ENCODE measurements around the gene RHOT2. TPM values are rescaled to one million over a fixed set of nuclear protein-coding genes. Genes with fewer than 3 reads are reported as not detected.

The RHOT2 gene
- total and polyA plus RNA-seq, 9 donors: 31.6 to 88.7 (median 66.4) TPM

GRCh38 chr16:670485-671352, 2.8 kb downstream of the RHOT2 start:
- no peak for DNase-seq
- peaks cover 30% of the 10 kb centered on the region for H3K4me1 ChIP-seq (ENCODE audit: control insufficient read depth, insufficient read depth, low read length)
- H3K9me3 ChIP-seq (replicated peaks; ENCODE audit: control insufficient read depth, low read depth, low read length): no peaks in the 10 kb centered on the region
- 90% methylated on average over 46 of the region's 52 CpGs for WGBS (ENCODE audit: insufficient coverage)
- no peak overlapping the region for H3K4me3 ChIP-seq (ENCODE audit: low read length)
- H3K27ac ChIP-seq (ENCODE audit: low read length): no peak overlapping the region
- H3K27me3 ChIP-seq (ENCODE audit: control insufficient read depth, insufficient read depth, low read length): peaks cover 8% of the 10 kb centered on the region
- peaks cover 53% of the 10 kb centered on the region for H3K36me3 ChIP-seq (ENCODE audit: control insufficient read depth, insufficient read depth, low read length)

DNA sequence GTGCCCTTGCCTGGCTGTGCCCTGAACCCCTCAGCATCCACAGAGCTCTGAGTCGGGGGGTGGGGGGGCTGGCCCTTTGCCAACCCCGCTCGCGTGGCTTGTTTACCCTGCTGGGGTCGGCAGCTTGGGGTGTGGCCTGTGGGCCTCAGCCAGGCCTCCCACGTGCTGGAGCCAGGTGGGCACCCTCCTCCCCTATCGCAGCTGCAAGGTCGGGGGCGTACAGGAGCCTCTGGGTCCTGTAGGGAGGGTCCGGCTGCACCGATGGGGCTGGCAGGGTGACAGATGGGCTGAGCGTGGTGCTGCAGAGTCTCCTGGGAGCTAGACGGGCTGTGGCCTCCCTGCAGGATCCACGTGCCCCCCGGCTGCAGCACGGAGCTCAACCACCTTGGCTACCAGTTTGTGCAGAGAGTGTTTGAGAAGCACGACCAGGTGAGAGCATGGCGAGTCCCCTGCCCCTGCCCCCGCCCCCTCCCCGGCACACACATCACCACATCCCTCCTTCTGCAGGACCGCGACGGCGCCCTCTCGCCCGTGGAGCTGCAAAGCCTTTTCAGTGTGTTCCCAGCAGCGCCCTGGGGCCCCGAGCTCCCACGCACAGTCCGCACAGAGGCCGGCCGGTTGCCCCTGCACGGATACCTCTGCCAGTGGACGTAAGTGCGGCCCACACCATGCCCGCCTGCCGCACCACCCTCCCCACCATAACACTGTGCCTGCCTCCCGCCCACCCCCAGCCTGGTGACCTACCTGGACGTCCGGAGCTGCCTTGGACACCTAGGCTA, 3.6 kb downstream of the RHOT2 start:
- Histone ChIP-seq H3K27me3 (ENCODE audit: control insufficient read depth, insufficient read depth, low read length) (peaks cover 12% of the 10 kb centered on the region), H3K4me1 (ENCODE audit: control insufficient read depth, insufficient read depth, low read length) (peaks cover 33% of the 10 kb centered on the region), H3K36me3 (ENCODE audit: control insufficient read depth, insufficient read depth, low read length) (peaks cover 53% of the 10 kb centered on the region), H3K4me3 (ENCODE audit: low read length) (no peak overlapping the region), H3K27ac (ENCODE audit: low read length) (no peak overlapping the region), H3K9me3 (replicated peaks; ENCODE audit: control insufficient read depth, low read depth, low read length) (no peaks in the 10 kb centered on the region)
- DNase-seq: no peak
- whole genome bisulfite sequencing (ENCODE audit: insufficient coverage): 83% methylated on average over 34 of the region's 40 CpGs

- Histone ChIP-seq H3K4me1 (ENCODE audit: control insufficient read depth, insufficient read depth, low read length) (peaks cover 31% of the 10 kb centered on the region), H3K36me3 (ENCODE audit: control insufficient read depth, insufficient read depth, low read length) (peaks cover 53% of the 10 kb centered on the region), H3K27me3 (ENCODE audit: control insufficient read depth, insufficient read depth, low read length) (peaks cover 20% of the 10 kb centered on the region), H3K4me3 (ENCODE audit: low read length) (no peak overlapping the region), H3K27ac (ENCODE audit: low read length) (no peak overlapping the region), H3K9me3 (replicated peaks; ENCODE audit: control insufficient read depth, low read depth, low read length) (no peaks in the 10 kb centered on the region)
- DNase-seq: no peak
- 95% methylated on average over 17 of the region's 19 CpGs for WGBS (ENCODE audit: insufficient coverage)
Measured at GRCh38 chr16:672371-672770, 4.4 kb downstream of the RHOT2 start.

- Histone ChIP-seq H3K9me3 (replicated peaks; ENCODE audit: control insufficient read depth, low read depth, low read length) (no peaks in the 10 kb centered on the region), H3K4me1 (ENCODE audit: control insufficient read depth, insufficient read depth, low read length) (peaks cover 28% of the 10 kb centered on the region), H3K36me3 (ENCODE audit: control insufficient read depth, insufficient read depth, low read length) (peaks cover 53% of the 10 kb centered on the region), H3K4me3 (ENCODE audit: low read length) (no peak overlapping the region), H3K27ac (ENCODE audit: low read length) (no peak overlapping the region), H3K27me3 (ENCODE audit: control insufficient read depth, insufficient read depth, low read length) (peaks cover 25% of the 10 kb centered on the region)
- DNase-seq: no peak
- WGBS (ENCODE audit: insufficient coverage): 94% methylated on average over 21 of the region's 21 CpGs
Measured at GRCh38 chr16:672851-673250, 4.9 kb downstream of the RHOT2 start.

DNA sequence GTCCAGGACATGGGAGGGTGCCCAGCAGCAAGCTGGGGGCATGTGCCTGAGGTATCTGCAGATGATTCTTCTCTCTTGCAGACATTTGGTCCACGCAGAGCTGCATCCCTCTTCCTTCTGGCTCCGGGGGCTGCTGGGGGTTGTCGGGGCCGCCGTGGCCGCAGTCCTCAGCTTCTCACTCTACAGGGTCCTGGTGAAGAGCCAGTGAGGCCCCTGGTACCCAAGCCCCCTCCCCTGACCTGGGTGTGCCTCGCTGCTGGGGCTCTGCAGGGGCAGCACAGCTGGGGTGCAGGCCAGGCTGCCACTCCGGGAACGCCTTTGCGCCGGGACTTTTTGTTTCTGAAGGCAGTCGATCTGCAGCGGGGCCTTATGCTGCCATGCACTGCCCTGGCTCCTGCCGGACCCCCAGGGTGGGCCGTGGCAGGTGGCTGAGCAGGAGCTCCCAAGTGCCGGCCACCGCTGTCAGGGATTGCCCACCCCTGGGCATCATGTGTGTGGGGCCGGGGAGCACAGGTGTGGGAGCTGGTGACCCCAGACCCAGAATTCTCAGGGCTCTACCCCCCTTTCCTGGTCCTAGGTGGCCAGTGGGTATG, 5.6 kb downstream of the RHOT2 start:
- DNase-seq: no peak
- no peak overlapping the region for H3K27ac ChIP-seq (ENCODE audit: low read length)
- no peak overlapping the region for H3K4me3 ChIP-seq (ENCODE audit: low read length)
- peaks cover 25% of the 10 kb centered on the region for H3K4me1 ChIP-seq (ENCODE audit: control insufficient read depth, insufficient read depth, low read length)
- no peaks in the 10 kb centered on the region for H3K9me3 ChIP-seq (replicated peaks; ENCODE audit: control insufficient read depth, low read depth, low read length)
- H3K36me3 ChIP-seq (ENCODE audit: control insufficient read depth, insufficient read depth, low read length): peaks cover 53% of the 10 kb centered on the region
- peaks cover 29% of the 10 kb centered on the region for H3K27me3 ChIP-seq (ENCODE audit: control insufficient read depth, insufficient read depth, low read length)
- 87% methylated on average over 17 of the region's 18 CpGs for WGBS (ENCODE audit: insufficient coverage)

DNA sequence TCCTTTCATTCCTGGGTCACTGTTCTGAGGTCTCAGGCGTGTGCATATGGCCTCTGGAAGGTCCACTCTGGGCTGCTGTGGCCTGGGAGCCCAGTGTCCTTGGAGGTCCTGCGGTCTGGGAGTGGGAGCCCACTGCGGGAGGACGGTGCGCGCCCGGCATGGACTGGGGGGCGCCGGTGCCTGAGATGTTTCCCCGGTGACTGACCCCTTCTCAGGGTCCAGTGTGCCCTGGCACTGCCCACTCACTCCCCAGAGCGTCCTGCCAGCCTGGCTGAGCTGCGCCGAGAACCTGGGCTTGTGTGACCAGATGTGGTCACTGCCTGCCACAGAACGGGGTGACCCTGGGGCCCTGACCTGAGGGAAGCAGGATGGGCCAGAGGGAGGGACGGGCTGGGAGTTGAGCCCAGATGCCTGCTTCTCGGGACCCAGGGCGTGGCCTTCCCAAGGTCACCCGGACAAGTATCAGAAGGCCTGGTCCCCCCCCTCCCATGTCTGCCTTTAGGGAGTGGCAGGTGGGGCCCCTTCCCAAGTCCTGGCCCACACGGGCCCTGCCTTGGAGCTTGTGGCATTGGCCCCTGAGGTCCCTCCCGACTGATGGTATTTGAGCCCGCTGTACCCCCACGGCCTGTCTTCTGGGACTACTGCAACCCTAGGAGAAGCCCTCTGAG, 6.4 kb downstream of the RHOT2 start:
- Histone ChIP-seq H3K4me1 (ENCODE audit: control insufficient read depth, insufficient read depth, low read length) (peaks cover 24% of the 10 kb centered on the region), H3K27me3 (ENCODE audit: control insufficient read depth, insufficient read depth, low read length) (peaks cover 29% of the 10 kb centered on the region), H3K36me3 (ENCODE audit: control insufficient read depth, insufficient read depth, low read length) (peaks cover 50% of the 10 kb centered on the region), H3K9me3 (replicated peaks; ENCODE audit: control insufficient read depth, low read depth, low read length) (no peaks in the 10 kb centered on the region), H3K27ac (ENCODE audit: low read length) (no peak overlapping the region), H3K4me3 (ENCODE audit: low read length) (no peak overlapping the region)
- WGBS (ENCODE audit: insufficient coverage): 71% methylated on average over 13 of the region's 22 CpGs
- DNase-seq: no peak

GRCh38 chr16:674968-675883, 7.3 kb downstream of the RHOT2 start, which contains the start of gene RHBDL1:
RHBDL1 (plus strand) TSS chr16:675671; CDS start chr16:675791, 120 bp downstream.
- Histone ChIP-seq H3K4me3 (ENCODE audit: low read length) (no peak within 1 kb of the TSS), H3K27ac (ENCODE audit: low read length) (no peak within 1 kb of the TSS), H3K9me3 (replicated peaks; ENCODE audit: control insufficient read depth, low read depth, low read length) (no peaks in the 10 kb centered on the region), H3K4me1 (ENCODE audit: control insufficient read depth, insufficient read depth, low read length) (peaks cover 25% of the 10 kb centered on the region), H3K36me3 (ENCODE audit: control insufficient read depth, insufficient read depth, low read length) (peaks cover 42% of the 10 kb centered on the region), H3K27me3 (ENCODE audit: control insufficient read depth, insufficient read depth, low read length) (peaks cover 29% of the 10 kb centered on the region)
- no peak for DNase-seq
- WGBS (ENCODE audit: insufficient coverage): 4% methylated on average over 67 of the region's 73 CpGs

DNA sequence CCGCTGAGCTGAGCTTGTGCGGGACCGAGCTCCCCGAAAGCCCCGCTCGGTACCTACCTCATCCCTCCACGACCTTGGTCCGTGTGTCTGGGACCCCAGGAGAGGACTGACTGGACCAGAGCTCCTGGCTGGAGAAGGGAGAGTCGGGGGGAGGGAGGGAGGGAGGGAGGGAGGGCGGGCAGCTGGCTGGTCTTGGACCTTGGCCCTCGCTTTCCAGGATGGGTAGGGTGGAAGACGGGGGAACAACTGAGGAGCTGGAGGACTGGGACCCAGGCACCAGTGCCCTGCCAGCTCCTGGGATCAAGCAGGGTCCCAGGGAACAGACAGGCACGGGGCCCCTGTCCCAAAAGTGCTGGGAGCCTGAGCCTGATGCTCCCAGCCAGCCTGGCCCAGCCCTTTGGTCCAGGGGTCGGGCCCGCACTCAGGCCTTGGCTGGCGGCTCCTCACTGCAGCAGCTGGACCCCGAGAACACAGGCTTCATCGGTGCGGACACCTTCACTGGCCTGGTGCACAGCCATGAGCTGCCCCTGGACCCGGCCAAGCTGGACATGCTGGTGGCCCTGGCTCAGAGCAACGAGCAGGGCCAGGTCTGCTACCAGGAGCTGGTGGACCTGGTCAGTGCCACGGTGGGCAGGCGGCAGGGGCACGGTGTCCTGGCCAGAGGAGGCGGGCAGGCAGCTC, 8.1 kb downstream of the RHOT2 start:
- peaks cover 29% of the 10 kb centered on the region for H3K27me3 ChIP-seq (ENCODE audit: control insufficient read depth, insufficient read depth, low read length)
- H3K27ac ChIP-seq (ENCODE audit: low read length): no peak overlapping the region
- H3K9me3 ChIP-seq (replicated peaks; ENCODE audit: control insufficient read depth, low read depth, low read length): no peaks in the 10 kb centered on the region
- WGBS (ENCODE audit: insufficient coverage): 51% methylated on average over 14 of the region's 25 CpGs
- no peak for DNase-seq
- H3K4me3 ChIP-seq (ENCODE audit: low read length): no peak overlapping the region
- H3K4me1 ChIP-seq (ENCODE audit: control insufficient read depth, insufficient read depth, low read length): peaks cover 28% of the 10 kb centered on the region
- H3K36me3 ChIP-seq (ENCODE audit: control insufficient read depth, insufficient read depth, low read length): peaks cover 34% of the 10 kb centered on the region

DNA sequence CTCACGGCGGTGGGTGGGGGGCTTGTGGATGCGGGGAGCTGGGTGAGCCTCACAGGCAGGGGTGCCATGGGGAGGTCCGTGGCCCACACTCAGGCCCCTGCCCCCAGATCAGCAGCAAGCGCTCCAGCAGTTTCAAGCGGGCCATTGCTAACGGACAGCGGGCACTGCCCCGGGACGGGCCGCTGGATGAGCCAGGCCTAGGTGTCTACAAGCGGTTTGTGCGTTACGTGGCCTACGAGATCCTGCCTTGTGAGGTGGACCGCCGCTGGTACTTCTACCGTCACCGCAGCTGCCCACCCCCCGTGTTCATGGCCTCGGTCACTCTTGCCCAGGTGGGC, 8.6 kb downstream of the RHOT2 start:
- no peak for DNase-seq
- Histone ChIP-seq H3K4me1 (ENCODE audit: control insufficient read depth, insufficient read depth, low read length) (peaks cover 33% of the 10 kb centered on the region), H3K36me3 (ENCODE audit: control insufficient read depth, insufficient read depth, low read length) (peaks cover 33% of the 10 kb centered on the region), H3K27ac (ENCODE audit: low read length) (no peak overlapping the region), H3K27me3 (ENCODE audit: control insufficient read depth, insufficient read depth, low read length) (peaks cover 29% of the 10 kb centered on the region), H3K4me3 (ENCODE audit: low read length) (no peak overlapping the region), H3K9me3 (replicated peaks; ENCODE audit: control insufficient read depth, low read depth, low read length) (no peaks in the 10 kb centered on the region)
- whole genome bisulfite sequencing (ENCODE audit: insufficient coverage): 88% methylated on average over 21 of the region's 21 CpGs

Data from muscle of leg (tissue), 11 donors.